Astrocyte (in vitro differentiated cells and primary cell): ENCODE measurements around the gene ZC3H12C. TPM values are rescaled to one million over a fixed set of nuclear protein-coding genes. Genes with fewer than 3 reads are reported as not detected.
A peak's percentile ranks its signal among the peaks of the same experiment; 100 is the strongest.

ENCODE experiments used
- DNase-seq: peaks from one replicate; pipeline ENCODE4 v3.0.0-alpha.2; 2010; ENCODE audit warnings: low read depth
- FAIRE-seq: peaks from 2 replicates; lab custom pipeline; 2011; peaks lifted over from hg19 to GRCh38; lab: Jason Lieb, UNC
- H2AFZ ChIP-seq: 2 replicates; pipeline ENCODE4 v1.6.0; 2012; ENCODE audit warnings: low read depth, low read length, inconsistent platforms
- H3K27ac ChIP-seq: 2 replicates; pipeline ENCODE4 v1.5.1; 2011; ENCODE audit warnings: low read depth, low read length, inconsistent platforms
- H3K27me3 ChIP-seq: 2 replicates; pipeline ENCODE4 v1.6.0; 2011; ENCODE audit warnings: low read length, inconsistent platforms; ENCODE audit not compliant: insufficient read depth
- H3K36me3 ChIP-seq: 2 replicates; pipeline ENCODE4 v1.5.1; 2011; ENCODE audit warnings: low read length, inconsistent platforms; ENCODE audit not compliant: insufficient read depth
- H3K4me1 ChIP-seq: 2 replicates; pipeline ENCODE4 v1.5.1; 2011; ENCODE audit warnings: low read length, inconsistent platforms; ENCODE audit not compliant: insufficient read depth
- H3K4me2 ChIP-seq: 2 replicates; pipeline ENCODE4 v1.6.0; 2012; ENCODE audit warnings: low read length, inconsistent platforms
- H3K4me3 ChIP-seq: 2 replicates; pipeline ENCODE4 v1.5.1; 2011; ENCODE audit warnings: low read depth, mild to moderate bottlenecking, low read length, inconsistent platforms; ENCODE audit not compliant: insufficient read depth
- H3K79me2 ChIP-seq: 2 replicates; pipeline ENCODE4 v1.6.0; 2012; ENCODE audit warnings: mild to moderate bottlenecking, low read length, inconsistent platforms; ENCODE audit not compliant: insufficient read depth
- H3K9ac ChIP-seq: 2 replicates; pipeline ENCODE4 v1.6.0; 2012; ENCODE audit warnings: mild to moderate bottlenecking, low read length, inconsistent platforms
- H3K9me3 ChIP-seq: 2 replicates; pipeline ENCODE4 v1.5.1; 2012; ENCODE audit warnings: low read depth, mild to moderate bottlenecking, low read length, inconsistent platforms; ENCODE audit not compliant: insufficient read depth
- H4K20me1 ChIP-seq: 2 replicates; pipeline ENCODE4 v1.6.0; 2012; ENCODE audit warnings: low read length, inconsistent platforms; ENCODE audit not compliant: insufficient read depth
- H3K27ac Mint-ChIP-seq: one replicate; pipeline ENCODE4 v1.8.0; 2021; ENCODE audit warnings: mild to moderate bottlenecking, mixed read lengths; ENCODE audit not compliant: unreplicated experiment
- H3K27me3 Mint-ChIP-seq: one replicate; pipeline ENCODE4 v1.8.0; 2021; ENCODE audit warnings: low read depth, mixed read lengths; ENCODE audit not compliant: unreplicated experiment
- H3K36me3 Mint-ChIP-seq: one replicate; pipeline ENCODE4 v1.8.0; 2021; ENCODE audit warnings: low read depth, mixed read lengths; ENCODE audit not compliant: unreplicated experiment
- H3K4me1 Mint-ChIP-seq: one replicate; pipeline ENCODE4 v1.8.0; 2021; ENCODE audit warnings: low read depth, mixed read lengths; ENCODE audit not compliant: unreplicated experiment
- H3K4me3 Mint-ChIP-seq: one replicate; pipeline ENCODE4 v1.8.0; 2021; ENCODE audit warnings: mild to moderate bottlenecking, moderate library complexity, mixed read lengths; ENCODE audit not compliant: unreplicated experiment
- H3K9me3 Mint-ChIP-seq: one replicate; pipeline ENCODE4 v1.8.0; 2021; ENCODE audit warnings: mild to moderate bottlenecking, mixed read lengths; ENCODE audit not compliant: unreplicated experiment
- EZH2 ChIP-seq: IDR thresholded peaks from 2 replicates; pipeline ENCODE4 v1.6.1; 2012; ENCODE audit warnings: mild to moderate bottlenecking, low read length, inconsistent platforms; ENCODE audit not compliant: insufficient read depth
- total RNA-seq: library from RNA; stranded (reverse); gene quantifications from 2 replicates; pipeline ENCODE4 v1.2.1, GENCODE V29; 2021
- TF ChIP-seq, protein P1 (sequence below): IDR thresholded peaks from 2 replicates; pipeline ENCODE4 v1.5.1; 2011; ENCODE audit warnings: low read depth, mild to moderate bottlenecking, inconsistent platforms, low read length, moderate library complexity; ENCODE audit not compliant: insufficient read depth

Gene ZC3H12C
- total RNA-seq, 1 donor from 2014 or later: 12.0 TPM

GRCh38 chr11:110123003-110123402 lies 29.8 kb downstream of the ZC3H12C start:
- Histone ChIP-seq H3K4me3 (no peak overlapping the region), H2AFZ (no peak overlapping the region), H3K27ac (peak overlapping the region; percentile 47), H3K9ac (no peak overlapping the region), H3K4me1 (peaks cover 27% of the 10 kb centered on the region), H3K36me3 (no peaks in the 10 kb centered on the region), H3K4me2 (peak overlapping the region; percentile 1), H3K9me3 (no peaks in the 10 kb centered on the region), H4K20me1 (peaks cover 3% of the 10 kb centered on the region), H3K79me2 (peaks cover 26% of the 10 kb centered on the region), H3K27me3 (no peaks in the 10 kb centered on the region)
- Mint-ChIP-seq H3K27ac (peak overlapping the region; percentile 82), H3K4me1 (peaks cover 47% of the 10 kb centered on the region), H3K9me3 (peaks cover 3% of the 10 kb centered on the region), H3K4me3 (no peak overlapping the region), H3K27me3 (no peaks in the 10 kb centered on the region), H3K36me3 (no peaks in the 10 kb centered on the region)
- TF ChIP-seq EZH2: no peak
- TF ChIP-seq, protein P1, sequence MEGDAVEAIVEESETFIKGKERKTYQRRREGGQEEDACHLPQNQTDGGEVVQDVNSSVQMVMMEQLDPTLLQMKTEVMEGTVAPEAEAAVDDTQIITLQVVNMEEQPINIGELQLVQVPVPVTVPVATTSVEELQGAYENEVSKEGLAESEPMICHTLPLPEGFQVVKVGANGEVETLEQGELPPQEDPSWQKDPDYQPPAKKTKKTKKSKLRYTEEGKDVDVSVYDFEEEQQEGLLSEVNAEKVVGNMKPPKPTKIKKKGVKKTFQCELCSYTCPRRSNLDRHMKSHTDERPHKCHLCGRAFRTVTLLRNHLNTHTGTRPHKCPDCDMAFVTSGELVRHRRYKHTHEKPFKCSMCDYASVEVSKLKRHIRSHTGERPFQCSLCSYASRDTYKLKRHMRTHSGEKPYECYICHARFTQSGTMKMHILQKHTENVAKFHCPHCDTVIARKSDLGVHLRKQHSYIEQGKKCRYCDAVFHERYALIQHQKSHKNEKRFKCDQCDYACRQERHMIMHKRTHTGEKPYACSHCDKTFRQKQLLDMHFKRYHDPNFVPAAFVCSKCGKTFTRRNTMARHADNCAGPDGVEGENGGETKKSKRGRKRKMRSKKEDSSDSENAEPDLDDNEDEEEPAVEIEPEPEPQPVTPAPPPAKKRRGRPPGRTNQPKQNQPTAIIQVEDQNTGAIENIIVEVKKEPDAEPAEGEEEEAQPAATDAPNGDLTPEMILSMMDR: no peak
- peak; percentile 82 for DNase-seq
- FAIRE-seq: peak; percentile 63

- no peaks in the 10 kb centered on the region for H3K27me3 Mint-ChIP-seq
- H3K4me1 Mint-ChIP-seq: peaks cover 61% of the 10 kb centered on the region
These were observed 31.4 kb downstream of the ZC3H12C start for GRCh38 chr11:110124605-110125004.

DNA sequence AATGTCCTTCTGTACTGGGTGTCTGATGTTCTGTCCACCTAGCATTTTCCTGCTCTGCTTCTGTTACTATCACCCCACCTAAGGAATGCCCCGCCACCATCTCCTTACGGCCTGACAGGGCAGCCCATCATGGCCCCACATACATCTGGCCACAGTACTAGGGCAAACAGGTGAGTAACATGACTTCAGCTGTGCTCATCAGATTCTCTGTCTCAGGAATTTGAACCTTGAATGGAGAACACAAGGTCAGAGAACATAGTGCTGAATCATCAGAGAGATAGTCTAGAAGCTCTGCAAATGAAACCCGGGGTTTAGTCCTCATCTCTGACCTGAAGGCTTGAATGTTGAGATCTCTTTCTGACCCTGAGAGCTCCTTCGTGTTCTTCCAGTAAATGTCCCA lies 32.4 kb downstream of the ZC3H12C start:
- Histone ChIP-seq H3K27me3 (no peaks in the 10 kb centered on the region), H3K4me1 (peaks cover 33% of the 10 kb centered on the region), H4K20me1 (no peaks in the 10 kb centered on the region), H3K9me3 (no peaks in the 10 kb centered on the region), H3K79me2 (peaks cover 26% of the 10 kb centered on the region), H3K4me3 (no peak overlapping the region), H3K27ac (no peak overlapping the region), H3K4me2 (peak overlapping the region; percentile 44), H3K9ac (no peak overlapping the region), H3K36me3 (no peaks in the 10 kb centered on the region), H2AFZ (no peak overlapping the region)
- H3K9me3 Mint-ChIP-seq: peaks cover 3% of the 10 kb centered on the region
- peak overlapping the region; percentile 78 for H3K27ac Mint-ChIP-seq
- peaks cover 64% of the 10 kb centered on the region for H3K4me1 Mint-ChIP-seq
- H3K27me3 Mint-ChIP-seq: no peaks in the 10 kb centered on the region
- peak; percentile 67 for DNase-seq
- H3K4me3 Mint-ChIP-seq: no peak overlapping the region
- TF ChIP-seq, protein P1: no peak
- no peak for TF ChIP-seq EZH2
- FAIRE-seq: peak; percentile 43
- no peaks in the 10 kb centered on the region for H3K36me3 Mint-ChIP-seq

More at GRCh38 chr11:110124605-110125004, 31.4 kb downstream of the ZC3H12C start:
- FAIRE-seq (no peak), DNase-seq (no peak)
- Mint-ChIP-seq H3K9me3 (peaks cover 3% of the 10 kb centered on the region), H3K27ac (peak overlapping the region; percentile 22), H3K4me3 (no peak overlapping the region), H3K36me3 (no peaks in the 10 kb centered on the region)
- no peak overlapping the region for H3K4me2 ChIP-seq
- no peak overlapping the region for H3K9ac ChIP-seq
- H3K27ac ChIP-seq: no peak overlapping the region
- H3K27me3 ChIP-seq: no peaks in the 10 kb centered on the region
- H3K4me1 ChIP-seq: peaks cover 31% of the 10 kb centered on the region
- peaks cover 3% of the 10 kb centered on the region for H4K20me1 ChIP-seq
- no peak overlapping the region for H2AFZ ChIP-seq
- no peaks in the 10 kb centered on the region for H3K9me3 ChIP-seq
- no peaks in the 10 kb centered on the region for H3K36me3 ChIP-seq
- peaks cover 26% of the 10 kb centered on the region for H3K79me2 ChIP-seq
- no peak overlapping the region for H3K4me3 ChIP-seq
- TF ChIP-seq, protein P1: no peak
- TF ChIP-seq EZH2: no peak
